ENCODE results near the gene ITGB3BP. TPM values are rescaled to one million over a fixed set of nuclear protein-coding genes. Genes with fewer than 3 reads are reported as not detected.
"Not testable (repeated sequence)": the region's sequence is repeated elsewhere in the genome, so short reads cannot be mapped to it uniquely, and the experiment has no call there.

Gene ITGB3BP
- total RNA-seq, 4 donors from 2014 or later, result 15.0 to 19.6 (median 19.5) TPM

DNA sequence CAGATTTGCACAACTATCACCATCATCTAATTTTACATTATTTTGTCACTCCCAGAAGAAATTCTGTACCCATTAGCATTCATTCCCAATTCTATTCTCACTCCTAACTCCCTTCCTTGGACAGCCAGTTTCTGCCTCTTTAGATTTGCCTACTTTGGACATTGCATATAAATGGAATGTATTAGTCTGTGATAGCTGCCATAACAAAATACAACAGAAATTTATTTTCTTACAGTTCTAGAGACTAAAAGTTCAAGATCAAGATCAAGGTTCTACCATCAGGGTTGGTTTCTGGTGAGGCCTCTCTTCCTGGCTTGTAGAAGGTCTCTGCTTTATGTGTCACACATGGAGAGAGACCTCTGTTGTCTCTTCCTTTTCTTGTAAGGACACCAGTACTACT lies 93.7 kb downstream of the ITGB3BP start:
- no peaks in the 10 kb centered on the region for H3K27me3 ChIP-seq
- no peaks in the 10 kb centered on the region for H3K4me1 ChIP-seq
- no peak overlapping the region for H3K27ac ChIP-seq
- H3K4me3 ChIP-seq (replicated peaks in 1 of 3), result no peak overlapping the region
- TF ChIP-seq POLR2A (IDR thresholded peaks at IDR 0.05), result no peak
- TF ChIP-seq, protein P1, sequence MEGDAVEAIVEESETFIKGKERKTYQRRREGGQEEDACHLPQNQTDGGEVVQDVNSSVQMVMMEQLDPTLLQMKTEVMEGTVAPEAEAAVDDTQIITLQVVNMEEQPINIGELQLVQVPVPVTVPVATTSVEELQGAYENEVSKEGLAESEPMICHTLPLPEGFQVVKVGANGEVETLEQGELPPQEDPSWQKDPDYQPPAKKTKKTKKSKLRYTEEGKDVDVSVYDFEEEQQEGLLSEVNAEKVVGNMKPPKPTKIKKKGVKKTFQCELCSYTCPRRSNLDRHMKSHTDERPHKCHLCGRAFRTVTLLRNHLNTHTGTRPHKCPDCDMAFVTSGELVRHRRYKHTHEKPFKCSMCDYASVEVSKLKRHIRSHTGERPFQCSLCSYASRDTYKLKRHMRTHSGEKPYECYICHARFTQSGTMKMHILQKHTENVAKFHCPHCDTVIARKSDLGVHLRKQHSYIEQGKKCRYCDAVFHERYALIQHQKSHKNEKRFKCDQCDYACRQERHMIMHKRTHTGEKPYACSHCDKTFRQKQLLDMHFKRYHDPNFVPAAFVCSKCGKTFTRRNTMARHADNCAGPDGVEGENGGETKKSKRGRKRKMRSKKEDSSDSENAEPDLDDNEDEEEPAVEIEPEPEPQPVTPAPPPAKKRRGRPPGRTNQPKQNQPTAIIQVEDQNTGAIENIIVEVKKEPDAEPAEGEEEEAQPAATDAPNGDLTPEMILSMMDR (IDR thresholded peaks at IDR 0.05), result no peak
- H3K36me3 ChIP-seq, result peaks cover 0 to 6% of the 10 kb centered on the region in 2 donors
- DNase-seq, result no peak
- intact Hi-C loops (cut with DNase I), result no loop called here
- H3K9me3 ChIP-seq, result no peaks in the 10 kb centered on the region

DNA sequence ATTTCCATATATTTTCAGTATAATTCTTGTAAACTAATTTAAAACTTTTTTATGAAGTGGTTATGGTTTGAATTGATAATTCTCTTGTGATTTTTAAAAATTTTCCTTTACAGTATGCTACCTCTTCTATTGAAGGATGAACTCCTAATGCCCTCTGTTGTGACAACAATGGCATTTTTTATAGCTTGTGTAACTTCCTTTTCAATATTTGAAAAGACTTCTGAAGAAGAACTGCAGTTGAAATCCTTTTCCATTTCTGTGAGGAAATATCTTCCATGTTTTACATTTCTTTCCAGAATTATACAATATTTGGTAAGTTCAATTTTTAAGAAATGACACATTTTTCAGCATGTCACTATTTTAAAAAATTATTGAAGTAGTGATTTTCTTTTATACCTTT lies 94.2 kb downstream of the ITGB3BP start:
- Histone ChIP-seq H3K4me3 (replicated peaks in 1 of 3) (no peak overlapping the region), H3K36me3 (peaks cover 0 to 6% of the 10 kb centered on the region in 2 donors), H3K27me3 (no peaks in the 10 kb centered on the region), H3K9me3 (no peaks in the 10 kb centered on the region), H3K4me1 (no peaks in the 10 kb centered on the region), H3K27ac (no peak overlapping the region)
- TF ChIP-seq, protein P1 (IDR thresholded peaks at IDR 0.05), result no peak
- TF ChIP-seq POLR2A (IDR thresholded peaks at IDR 0.05), result no peak
- intact Hi-C loops (cut with DNase I), result no loop called here
- DNase-seq, result no peak

DNA sequence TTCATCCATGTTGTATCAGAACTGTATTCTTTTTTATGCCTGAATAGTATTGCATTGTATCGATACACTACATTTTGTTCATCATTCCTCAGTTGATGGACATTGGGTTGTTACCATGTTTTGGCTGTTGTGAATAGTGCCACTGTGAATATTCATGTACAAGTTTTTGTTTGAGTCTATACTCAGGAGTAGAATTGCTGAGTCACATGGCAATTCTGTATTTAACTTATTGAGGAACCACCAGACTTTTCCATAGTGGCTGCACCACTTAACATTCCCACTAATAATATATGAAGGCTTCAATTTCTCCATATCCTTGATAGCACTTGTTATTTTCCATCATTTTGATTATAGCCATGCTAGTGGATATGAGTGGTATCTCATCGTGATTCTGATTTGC lies 99.4 kb downstream of the ITGB3BP start:
- no peaks in the 10 kb centered on the region for H3K36me3 ChIP-seq
- no peak for DNase-seq
- no peaks in the 10 kb centered on the region for H3K9me3 ChIP-seq
- no peak overlapping the region for H3K27ac ChIP-seq
- 97 to 99% methylated on average over 2 of the region's 2 CpGs for WGBS, 2 donors
- H3K27me3 ChIP-seq, result no peaks in the 10 kb centered on the region
- no peak overlapping the region for H3K4me3 ChIP-seq (replicated peaks in 1 of 3)
- intact Hi-C loops (cut with DNase I), result no loop called here
- no peaks in the 10 kb centered on the region for H3K4me1 ChIP-seq
- TF ChIP-seq POLR2A (IDR thresholded peaks at IDR 0.05), result no peak
- TF ChIP-seq, protein P1 (IDR thresholded peaks at IDR 0.05), result no peak

DNA sequence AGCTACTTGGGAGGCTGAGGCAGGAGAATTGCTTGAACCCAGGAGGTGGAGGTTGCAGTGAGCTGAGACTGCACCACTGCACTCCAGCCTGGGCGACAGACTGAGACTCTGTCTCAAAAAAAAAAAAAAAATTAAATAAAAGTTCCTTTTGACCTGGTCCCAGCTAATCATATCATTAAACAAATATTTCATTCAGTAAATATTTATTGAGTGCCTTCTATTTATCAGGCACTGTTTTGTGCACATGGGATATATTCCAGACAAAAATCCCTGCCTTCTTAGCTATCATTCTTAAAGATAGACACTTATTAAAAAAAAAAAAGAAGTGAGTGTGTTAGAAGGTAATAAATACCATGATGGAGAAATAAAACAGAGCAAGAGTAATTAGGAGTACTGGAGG lies 102.3 kb downstream of the ITGB3BP start:
- DNase-seq; H3K4me3 ChIP-seq (replicated peaks in 1 of 3); H3K27me3 ChIP-seq; H3K9me3 ChIP-seq; H3K4me1 ChIP-seq; H3K36me3 ChIP-seq; intact Hi-C loops (cut with DNase I); H3K27ac ChIP-seq: not testable (repeated sequence)
- WGBS, 2 donors, result 97 to 100% methylated on average over 1 of the region's 1 CpG

DNA sequence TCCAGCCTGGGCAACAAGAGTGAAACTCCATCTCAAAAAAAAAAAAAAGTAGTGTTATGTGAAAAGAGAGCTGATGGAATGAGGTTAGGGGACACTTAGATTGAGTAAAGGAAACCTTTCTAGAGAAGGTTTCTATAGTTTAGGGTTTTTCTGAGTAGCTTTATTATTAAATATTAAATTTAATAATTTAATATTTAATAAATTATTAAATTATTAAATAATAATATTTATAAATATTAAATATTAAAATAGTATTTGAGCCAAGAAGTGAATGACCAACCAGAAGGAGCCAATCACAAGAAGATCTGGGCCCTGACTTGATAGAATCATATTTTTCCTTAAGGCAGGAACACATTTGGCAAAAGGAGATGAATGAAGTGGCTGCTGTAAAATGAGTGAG lies 104.9 kb downstream of the ITGB3BP start:
- no peak overlapping the region for H3K27ac ChIP-seq
- no peak for DNase-seq
- H3K4me3 ChIP-seq (replicated peaks in 1 of 3), result no peak overlapping the region
- no peaks in the 10 kb centered on the region for H3K4me1 ChIP-seq
- no peaks in the 10 kb centered on the region for H3K36me3 ChIP-seq
- intact Hi-C loops (cut with DNase I), result no loop called here
- no peaks in the 10 kb centered on the region for H3K9me3 ChIP-seq
- H3K27me3 ChIP-seq, result no peaks in the 10 kb centered on the region
- TF ChIP-seq, protein P1 (IDR thresholded peaks at IDR 0.05), result no peak
- no peak for TF ChIP-seq POLR2A (IDR thresholded peaks at IDR 0.05)

DNA sequence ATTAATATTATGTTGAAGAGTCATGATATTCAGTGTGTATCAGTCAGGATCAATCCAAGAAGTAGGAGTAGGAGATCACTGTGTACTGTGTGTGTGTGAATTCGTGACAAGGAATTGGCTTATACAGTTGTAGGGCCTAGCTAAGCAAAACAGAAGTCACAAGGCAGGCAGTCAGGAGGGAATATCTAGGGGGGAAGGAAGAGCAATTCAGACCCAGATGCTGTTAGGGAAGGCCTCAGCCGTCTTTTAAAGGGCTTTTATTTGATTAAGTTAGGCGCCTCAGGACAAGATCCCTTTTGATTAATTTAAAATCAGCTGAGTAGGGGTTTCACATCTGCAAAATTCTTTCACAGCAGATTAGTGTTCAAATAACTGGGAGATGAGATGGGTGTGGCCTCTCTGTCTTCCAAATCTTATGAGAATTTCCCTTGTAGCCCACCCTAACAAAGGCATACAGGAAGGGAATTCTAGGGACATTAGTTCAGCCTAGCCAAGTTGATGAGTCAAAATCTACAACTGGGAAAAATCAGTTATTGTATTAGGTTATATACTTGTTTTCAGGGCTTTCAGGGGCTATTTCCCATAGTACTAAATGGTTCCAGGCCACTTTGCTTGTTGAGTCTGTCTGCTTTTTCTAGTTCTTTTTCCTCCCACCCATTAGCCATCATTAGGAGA lies 108.2 kb downstream of the ITGB3BP start:
- H3K27ac ChIP-seq, result no peak overlapping the region
- H3K4me1 ChIP-seq, result no peaks in the 10 kb centered on the region
- H3K27me3 ChIP-seq, result no peaks in the 10 kb centered on the region
- TF ChIP-seq POLR2A (IDR thresholded peaks at IDR 0.05), result no peak
- TF ChIP-seq, protein P1 (IDR thresholded peaks at IDR 0.05), result no peak
- no peaks in the 10 kb centered on the region for H3K9me3 ChIP-seq
- intact Hi-C loops (cut with DNase I), result no loop called here
- 80 to 82% methylated on average over 3 of the region's 3 CpGs for WGBS, 2 donors
- DNase-seq, result no peak
- no peaks in the 10 kb centered on the region for H3K36me3 ChIP-seq
- no peak overlapping the region for H3K4me3 ChIP-seq (replicated peaks in 1 of 3)
